SIG-M5 treated with dmso at 0.1 percent for 504 hours (cell line): Measurements from ENCODE around the gene ZNF827.
A peak's percentile ranks its signal among the peaks of the same experiment; 100 is the strongest.

Experiments used
- DNase-seq: peaks from one replicate; lab custom pipeline; 2025; ENCODE audit not compliant: unreplicated experiment; lab: John Stamatoyannopoulos, UW

ZNF827 gene

DNA sequence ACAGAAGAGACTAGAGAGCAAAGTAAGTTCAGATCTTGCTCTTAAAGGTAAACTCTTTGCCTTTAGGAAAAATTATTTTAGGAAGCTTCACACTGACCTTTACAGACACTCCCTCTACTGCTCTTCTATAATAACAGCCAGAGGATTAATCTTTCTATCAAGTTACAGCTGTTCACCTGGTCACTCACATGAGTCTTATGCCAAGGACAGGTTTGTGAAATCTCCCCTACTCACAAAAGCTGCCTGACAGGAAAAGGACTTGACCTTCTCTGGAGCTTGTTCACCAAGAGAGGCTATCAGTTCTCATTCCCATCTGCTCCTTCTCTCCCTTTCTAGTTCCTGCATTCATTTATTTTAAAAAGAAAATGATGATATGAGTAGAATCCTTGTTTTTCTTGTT lies 141.3 kb downstream of the ZNF827 start:
- no peak for DNase-seq

DNA sequence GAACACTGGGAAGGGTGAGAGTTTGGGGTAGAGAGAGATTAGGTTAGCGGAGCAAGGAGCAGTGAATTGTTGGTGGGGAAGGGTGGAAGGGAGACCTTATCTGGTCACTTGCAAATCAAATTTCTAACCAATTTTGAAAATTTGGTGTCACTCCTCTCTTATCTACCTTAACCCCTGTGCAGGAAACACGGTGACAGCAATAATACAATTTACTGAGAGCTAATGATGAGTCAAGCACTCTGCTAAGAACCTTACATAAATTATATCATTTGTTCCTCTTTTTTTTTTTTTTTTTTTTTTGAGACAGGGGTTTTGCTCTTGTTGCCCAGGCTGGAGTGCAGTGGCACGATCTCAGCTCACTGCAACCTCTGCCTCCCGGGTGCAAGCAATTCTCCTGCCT lies 142.3 kb downstream of the ZNF827 start:
- DNase-seq, result no peak

DNA sequence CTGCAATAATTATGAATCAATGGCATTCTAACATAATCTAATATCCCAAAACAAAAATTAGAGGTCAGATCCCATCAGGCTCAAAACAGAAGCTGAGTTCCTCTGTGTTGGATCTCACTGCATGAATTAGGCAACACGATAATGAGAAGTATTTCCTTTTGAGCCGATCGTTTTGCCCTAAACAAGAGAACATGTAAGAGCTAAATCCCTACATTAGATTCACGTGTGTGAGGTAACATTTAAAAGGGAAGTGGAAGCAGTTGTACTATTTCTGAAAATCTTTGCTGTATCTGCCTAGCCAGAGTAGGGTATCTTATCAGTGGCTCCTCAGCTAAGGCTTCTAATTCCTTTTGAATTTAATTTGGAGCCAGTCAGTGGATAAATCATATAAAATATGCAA lies 143.1 kb downstream of the ZNF827 start:
- DNase-seq, result no peak

DNA sequence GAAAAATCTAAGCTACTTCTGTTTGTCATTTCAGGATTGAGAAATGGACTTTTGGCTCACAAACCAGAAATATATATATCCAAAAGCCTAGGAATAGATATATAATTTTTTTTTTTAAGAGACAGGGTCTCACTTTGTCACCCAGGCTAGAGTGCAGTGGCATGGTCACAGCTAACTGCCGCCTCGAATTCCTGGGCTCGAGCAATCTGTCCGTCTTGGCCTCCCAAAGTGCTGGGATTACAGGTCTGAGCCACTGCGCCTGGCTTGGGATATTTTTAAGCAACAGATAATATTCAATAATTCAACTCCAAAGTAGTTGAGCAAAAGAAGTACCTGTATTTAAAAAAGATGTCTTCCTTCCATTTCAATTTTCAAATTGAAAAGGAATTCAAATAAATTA lies 146.2 kb downstream of the ZNF827 start:
- DNase-seq, result no peak

DNA sequence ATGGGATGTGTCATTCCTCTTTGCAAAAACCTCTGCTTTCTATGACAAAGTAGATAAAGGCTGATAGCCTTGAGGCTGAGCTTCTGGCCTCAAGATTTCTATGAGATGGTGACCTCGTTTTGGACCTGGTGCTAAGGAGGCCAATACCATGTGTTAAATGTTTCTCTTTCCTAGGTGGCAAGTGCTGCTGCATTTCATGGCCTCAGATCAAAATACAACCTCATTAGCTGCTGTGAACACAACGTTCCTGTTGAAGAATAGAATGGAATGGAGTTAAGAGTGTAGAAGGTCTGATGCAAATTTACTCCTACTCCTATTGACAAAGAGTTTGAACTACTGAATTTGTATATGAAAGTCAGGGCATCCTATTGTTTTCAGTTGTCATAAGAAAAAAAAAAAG lies 146.6 kb downstream of the ZNF827 start:
- no peak for DNase-seq

DNA sequence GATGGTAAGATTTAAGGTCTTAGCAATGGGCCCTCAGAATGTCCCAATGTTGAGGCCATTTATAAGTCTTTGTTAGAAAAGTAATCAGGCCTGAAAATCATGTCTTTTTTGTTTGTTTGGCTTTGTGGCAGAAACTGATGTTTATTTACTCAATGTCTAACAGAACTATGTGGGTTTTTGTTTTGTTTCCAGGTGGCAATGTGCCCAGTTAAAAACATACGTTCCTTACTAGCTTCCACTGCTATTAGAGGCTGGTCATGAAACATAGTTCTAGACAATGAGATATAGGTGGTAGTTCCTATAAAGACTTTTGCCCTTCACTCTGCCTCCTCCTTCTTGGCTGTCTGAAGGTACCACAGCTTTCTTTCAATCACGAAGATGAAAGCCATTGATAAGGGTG lies 149.9 kb downstream of the ZNF827 start:
- no peak for DNase-seq

DNA sequence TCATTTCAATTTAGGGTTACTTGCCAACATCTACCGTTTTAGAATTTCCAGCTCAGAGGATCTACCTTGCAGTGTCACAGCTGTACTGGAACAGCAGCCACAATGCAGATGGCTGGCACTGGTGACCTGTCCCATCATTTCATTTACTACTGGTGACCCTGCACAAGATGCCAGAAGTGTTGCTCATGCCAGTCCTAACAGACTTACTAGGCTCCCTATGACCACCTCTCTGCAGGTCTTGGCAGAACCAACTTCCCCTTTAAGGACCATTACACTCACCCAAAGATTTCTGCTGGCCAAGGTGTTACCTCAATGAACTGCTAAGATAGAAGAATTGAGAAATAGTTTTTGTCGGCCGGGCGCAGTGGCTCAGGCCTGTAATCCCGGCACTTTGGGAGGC lies 151.8 kb downstream of the ZNF827 start:
- no peak for DNase-seq

DNA sequence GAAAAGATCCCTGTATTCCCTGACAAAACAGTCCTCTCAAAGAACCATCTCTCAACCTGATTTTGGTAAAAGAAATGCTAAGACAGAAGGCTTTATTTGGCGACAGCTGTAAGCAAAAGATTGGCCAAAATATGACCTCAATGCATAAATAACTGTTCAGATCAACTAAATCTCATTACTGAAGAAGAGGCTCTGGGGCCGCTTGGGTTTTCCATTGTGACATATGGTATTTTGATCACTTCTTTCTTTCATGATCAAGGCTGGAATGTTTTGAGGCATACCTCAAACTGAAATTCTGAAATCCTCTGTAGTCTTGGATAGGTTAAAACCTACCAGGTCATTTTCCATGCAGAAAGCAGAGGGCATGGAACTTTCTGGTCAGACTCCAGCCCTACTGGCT lies 152.4 kb downstream of the ZNF827 start:
- no peak for DNase-seq

DNA sequence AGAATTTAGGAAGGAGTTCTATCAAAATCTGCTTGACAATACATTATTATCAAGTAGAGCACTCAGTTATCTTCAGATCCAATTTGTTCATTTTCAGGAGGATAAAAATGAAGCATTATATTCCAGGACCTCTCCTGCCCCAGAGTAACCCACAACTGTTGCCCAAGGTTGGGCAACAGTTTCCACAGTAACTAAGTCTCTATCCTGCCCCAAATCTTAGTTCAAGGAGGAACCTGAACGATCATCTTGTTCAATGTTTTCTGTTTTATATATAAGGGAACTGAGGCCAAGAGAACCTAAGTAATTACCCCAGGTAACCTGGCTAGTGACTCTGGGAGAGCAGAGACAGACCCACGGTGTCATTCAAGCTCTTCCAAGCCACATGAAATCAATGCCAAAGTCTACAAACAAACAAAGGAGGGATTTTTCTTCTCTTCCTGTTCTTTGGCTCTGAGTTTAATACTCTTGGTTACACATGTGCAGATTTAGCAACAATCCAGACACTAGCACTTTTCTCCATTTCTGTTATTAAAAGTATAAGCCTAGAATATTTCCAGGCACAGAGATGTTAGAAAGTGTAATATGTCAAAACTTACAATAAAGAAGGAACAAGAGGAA lies 153.1 kb downstream of the ZNF827 start:
- no peak for DNase-seq

DNA sequence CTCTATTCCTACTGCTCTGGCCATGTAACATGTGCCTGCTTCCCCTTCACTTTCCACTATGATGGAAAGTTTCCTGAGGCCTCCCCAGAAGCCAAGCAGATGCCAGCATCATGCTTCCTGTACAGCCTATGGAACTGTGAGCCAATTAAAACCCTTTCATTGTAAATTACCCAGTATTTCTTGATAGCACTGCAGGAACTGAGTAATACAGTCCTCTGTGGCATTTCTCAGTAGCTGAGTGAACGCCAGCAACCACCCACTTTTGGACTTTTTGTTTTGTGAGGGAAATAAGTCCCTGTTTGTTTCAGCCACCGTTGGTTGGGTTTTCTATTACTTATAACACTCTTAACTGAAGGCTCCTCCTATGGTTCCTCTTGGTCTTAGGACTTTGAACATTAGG lies 154.6 kb downstream of the ZNF827 start:
- no peak for DNase-seq

DNA sequence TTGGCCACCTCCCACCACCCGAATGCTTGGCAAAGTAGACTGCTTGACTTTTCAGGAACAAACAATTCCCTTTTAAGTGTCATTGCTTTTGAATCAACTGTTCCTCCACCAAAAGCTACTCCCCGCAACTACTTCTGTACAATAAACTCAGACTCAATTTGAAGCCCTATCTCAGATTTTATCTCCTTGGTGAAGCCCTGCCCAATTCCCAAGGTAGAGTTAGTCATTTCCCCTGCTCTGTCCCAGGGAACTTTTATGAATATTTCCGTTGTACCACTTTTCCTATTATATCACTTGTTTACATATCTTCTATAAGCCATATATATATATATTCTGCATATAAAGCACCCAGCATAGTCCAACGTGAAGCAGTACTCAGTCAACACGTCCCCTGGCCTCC lies 155.9 kb downstream of the ZNF827 start:
- DNase-seq, result no peak

DNA sequence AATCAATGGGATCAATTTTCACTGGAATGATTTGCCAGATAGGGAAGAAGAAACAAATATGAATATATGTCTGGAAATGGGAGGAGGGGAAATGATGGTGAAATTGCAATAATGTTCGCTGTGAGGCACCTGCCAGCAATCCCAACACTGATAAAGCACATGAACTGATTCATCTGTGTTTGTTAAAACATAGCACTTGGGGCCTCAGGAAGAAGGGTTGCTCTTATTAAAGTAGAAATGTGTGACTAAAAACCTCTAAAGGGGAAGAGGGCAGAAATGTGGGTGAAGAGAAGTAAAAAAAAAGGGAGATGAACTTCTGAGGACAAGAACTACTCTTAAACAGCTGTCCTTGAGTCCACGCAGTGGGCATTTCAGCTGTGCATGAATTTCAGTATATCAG lies 157.3 kb downstream of the ZNF827 start:
- no peak for DNase-seq

DNA sequence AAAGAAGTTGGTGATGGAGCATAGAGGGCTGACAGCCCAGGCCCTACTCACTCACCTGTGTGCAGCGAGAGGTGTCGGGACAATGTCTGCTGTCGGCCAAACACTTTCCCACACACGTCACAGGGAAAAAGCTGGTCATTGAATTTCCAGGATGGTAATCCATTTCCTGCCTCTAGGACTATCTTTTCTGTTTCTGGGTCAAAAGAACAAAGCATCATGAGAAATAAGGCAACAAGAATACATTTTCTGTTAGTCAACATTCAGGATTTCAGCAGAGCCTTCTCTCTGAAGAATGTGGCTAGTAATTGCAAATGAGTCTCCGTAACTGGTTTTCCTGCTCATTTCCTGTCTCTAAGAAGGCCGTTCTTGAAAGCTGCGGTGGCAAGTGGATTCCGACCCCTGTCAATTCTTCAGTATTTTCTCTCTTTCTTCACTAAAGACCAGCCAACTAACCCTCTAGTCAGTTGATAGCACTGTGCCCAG lies 159.3 kb downstream of the ZNF827 start:
- DNase-seq, result no peak

DNA sequence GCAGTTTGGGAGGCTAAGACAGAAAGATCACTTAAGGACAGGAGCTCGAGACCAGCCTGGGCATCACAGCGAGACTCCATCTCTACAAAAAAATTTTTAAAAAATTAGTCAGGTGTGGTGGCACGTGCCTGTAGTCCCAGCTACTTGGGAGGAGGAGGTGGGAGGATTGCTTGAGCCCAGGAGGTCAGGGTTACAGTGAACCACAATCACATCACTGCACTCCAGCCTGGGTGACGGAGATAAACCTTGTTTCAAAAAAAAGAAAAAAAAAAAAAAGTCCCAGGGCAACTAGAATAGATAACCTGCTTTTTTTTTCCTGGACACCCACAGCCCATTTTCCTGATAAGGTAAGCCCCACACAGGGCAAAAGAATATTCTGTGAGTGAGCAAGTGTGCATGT lies 162.4 kb downstream of the ZNF827 start:
- no peak for DNase-seq

DNA sequence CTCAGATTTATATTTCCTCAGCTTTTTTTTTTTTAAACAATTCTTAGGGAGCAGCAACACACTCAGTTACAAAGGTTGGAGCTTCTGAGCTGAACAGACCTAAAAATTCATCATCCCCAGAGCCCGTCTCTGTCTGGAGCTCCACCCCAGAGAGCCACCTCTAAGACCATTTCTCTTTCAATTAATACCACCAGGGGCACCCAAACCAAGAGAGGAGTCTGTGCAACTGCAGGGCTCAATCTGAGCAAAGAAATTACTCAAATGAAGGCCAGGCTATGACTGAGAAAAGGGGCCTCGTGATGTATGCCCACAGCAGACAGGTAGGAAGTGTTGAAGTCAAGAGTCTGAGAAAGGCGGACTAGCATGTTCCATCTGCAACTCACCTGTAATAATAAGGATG lies 163.2 kb downstream of the ZNF827 start:
- no peak for DNase-seq

DNA sequence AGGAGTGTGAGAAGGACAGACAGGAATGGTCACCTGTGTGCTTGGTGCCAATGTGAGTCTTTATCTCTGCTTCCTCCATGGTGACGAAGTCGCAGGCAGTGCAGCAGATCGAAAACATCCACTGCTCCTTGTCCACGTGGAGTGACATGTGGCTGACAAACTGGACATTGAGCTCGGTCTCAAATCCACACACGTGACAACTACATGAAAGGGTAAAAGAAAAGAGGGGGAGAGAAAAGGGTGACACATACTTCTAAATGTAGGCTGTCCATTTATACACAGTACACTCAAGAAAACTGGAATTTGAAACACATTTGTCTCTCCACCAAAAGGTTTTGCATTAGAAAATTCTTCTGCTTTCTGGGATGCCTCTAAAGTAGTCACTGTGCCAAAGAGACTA lies 164.2 kb downstream of the ZNF827 start:
- DNase-seq, result no peak

DNA sequence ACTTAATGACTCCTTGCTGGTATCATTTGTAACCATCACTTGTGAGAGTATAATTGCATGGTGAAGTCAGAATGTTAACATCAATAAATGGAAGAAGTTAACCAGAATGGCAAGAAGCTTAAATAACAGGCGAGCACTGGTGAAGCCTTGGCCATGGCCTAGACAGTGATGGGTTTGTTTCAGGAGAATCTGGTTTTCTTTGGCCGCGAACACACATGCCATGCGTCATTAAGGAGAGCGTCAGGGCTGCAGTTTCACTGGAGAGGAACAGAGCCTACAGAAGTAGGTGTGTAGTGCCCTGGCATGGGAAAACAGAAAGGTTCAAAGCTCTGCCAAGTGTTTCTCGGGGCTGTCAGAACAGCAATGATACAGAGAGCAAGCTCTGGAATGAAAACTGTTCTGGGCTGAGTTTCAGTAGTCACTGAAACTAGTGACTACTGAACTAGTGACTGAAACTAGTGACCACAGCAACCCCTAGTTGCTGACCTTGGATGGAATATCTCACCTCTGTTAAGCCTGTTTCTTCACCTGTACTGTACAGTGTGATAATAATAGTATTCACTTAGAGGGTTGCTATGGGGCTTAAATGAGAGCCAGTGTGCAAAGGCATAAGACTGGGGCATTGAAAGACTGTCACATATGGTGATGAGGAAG lies 164.9 kb downstream of the ZNF827 start:
- no peak for DNase-seq

DNA sequence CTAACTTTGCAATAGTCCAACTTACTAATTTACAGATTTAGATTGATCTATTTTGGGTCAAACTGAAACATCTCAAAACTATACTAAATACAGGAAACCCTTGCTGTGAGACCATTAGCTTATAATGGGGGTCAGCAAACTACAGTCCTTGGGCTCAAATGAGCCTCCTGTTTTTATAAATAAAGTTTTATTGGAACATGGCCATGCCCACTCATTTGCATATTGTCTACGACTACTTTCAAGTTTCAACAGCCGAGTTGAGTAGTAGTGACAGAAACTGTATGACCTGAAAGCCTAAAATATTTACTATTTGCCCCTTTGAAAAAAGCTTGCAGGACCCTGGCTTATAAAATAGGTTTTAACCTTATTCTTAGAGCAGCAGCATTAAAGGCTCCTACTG lies 166.3 kb downstream of the ZNF827 start:
- no peak for DNase-seq

DNA sequence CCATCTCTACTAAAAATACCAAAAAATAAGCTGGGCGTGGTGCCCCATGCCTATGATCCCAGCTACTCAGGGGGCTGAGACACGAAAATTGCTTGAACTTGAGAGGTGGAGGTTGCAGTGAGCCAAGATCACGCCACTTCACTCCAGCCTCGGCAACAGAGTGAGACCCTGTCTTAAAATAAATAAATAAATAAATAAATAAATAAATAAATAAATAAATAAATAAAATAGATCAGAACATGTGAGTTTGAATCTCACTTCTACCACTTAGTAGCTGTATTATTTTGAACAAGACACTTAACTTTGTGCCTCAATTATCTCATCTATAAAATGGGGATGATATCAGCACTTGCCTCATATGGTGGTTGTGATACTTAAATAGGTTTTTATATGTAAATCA lies 168.5 kb downstream of the ZNF827 start:
- DNase-seq, result no peak

DNA sequence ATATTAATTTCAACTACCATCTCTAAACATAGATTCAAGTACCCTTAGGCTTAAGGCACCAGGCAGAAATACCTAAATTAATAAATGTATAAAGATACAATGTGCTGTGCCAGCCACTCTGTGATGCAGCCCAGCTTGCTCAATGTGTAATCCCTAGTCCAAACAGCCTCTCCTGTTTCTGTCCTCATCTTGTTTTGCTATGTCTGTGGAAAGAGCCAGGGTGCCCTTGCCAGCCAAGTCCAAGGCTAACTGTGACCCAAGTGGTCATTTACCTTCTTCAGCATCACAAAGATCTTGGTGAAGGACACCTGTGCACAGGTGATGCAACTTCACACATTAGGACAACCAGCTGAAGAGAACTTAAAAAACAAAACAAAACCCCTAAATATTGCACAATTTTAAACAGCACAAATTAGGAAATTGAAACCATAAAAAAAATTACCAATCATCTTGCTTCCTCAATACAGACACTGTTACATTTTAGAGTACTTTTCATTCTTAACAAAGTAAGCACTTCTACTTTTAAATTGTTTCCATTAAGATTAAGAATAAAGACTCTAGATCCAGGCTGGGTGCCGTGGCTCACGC lies 169.1 kb downstream of the ZNF827 start:
- DNase-seq, result peak; percentile 26

DNA sequence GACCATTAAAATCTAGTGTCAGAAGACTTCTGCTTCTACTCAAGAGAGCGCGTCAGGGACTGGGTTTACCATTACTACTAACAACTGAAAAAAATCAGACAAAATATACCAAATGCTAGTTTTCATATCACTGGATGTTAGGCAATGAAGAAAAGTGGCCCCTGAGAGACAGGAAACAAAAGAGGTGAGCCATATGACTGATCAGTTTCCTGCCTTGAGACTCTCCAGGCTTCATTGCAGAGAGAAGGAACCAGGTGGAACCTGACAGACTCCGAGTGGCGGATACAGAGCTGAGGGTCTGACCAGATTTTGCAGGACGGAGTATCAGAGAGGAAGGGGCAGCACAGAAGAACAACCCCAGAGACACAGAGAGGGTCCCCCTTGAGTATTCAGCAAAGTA lies 172.3 kb downstream of the ZNF827 start:
- no peak for DNase-seq

DNA sequence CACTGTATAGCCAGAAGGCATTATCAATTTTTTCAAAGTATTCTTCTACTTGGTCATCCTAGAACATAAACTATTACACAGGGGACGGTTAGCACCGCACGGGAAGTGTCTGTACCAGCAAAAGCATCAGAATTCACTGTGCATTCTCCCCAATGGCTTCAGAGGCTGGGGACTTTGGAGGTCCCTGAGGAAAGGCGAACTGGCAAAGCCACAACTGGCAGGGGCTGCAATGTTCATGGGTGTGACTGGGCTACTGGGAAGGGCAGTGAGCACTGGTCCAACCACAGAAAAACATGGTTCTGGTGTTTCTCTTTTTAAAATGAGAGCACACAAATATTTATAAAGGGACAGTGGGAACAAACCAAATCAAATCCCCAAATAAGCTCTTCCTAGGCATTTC lies 175.2 kb downstream of the ZNF827 start:
- no peak for DNase-seq

DNA sequence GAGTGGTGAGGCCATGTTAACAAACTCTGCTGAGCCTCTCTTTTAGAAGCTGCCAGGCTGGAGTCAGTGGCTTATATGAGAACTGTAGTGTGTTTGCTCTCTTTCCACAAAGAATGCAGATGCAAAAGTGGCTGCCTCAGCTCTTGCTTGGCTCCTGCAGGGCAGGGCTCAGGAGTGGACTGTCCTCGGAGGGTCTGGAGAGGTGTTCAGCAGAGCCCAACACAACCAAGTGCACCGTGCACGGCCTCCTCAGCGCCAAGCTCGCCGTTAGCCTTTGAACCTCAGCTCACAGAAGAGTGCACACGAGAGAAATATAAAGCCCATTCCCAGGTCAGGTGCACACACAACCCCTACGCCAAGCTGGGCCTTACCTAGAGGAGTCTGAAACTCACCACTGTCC lies 175.9 kb downstream of the ZNF827 start:
- DNase-seq, result no peak
